ENCODE measurements around the gene RAB3A.
A peak's percentile ranks its signal among the peaks of the same experiment; 100 is the strongest.
"Not testable (repeated sequence)": the region's sequence is repeated elsewhere in the genome, so short reads cannot be mapped to it uniquely, and the experiment has no call there.

The RAB3A gene

DNA sequence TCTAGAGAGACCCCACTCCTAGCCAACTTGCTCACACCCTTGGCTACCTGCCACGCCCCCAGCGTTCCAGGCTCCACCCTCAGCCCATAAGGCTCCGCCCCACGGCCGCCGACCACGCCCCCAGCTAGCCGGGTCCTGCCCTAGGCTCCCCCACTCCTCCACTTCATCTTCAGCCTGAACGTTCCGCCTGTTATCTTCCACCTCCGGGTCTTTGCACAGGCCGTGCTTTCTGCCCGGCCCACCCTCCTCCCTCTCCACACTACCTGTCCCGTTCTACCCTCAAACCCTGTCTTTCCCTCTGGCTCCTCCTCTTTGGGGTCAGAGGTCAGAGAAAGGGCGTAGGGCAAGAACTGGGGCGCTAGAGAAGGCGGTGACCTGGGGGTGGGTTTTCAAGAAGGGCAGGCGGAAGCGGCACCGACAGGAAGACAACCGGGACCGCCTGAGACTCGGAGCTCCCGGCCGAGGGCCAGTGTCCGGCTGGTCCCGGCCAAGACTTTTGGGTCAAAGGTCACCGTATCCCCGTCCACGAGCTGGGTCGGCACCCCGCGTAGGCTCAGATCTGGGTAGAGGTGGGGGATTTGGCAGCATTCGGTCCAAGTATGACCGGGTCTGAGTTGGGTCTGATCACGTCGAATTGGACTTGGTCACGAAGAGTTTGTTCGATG is 20.1 kb upstream of the RAB3A start:
- DNase-seq = no peak

- no peak for DNase-seq
Observed at GRCh38 chr19:18221815-18222725, 18.2 kb upstream of the RAB3A start.

DNA sequence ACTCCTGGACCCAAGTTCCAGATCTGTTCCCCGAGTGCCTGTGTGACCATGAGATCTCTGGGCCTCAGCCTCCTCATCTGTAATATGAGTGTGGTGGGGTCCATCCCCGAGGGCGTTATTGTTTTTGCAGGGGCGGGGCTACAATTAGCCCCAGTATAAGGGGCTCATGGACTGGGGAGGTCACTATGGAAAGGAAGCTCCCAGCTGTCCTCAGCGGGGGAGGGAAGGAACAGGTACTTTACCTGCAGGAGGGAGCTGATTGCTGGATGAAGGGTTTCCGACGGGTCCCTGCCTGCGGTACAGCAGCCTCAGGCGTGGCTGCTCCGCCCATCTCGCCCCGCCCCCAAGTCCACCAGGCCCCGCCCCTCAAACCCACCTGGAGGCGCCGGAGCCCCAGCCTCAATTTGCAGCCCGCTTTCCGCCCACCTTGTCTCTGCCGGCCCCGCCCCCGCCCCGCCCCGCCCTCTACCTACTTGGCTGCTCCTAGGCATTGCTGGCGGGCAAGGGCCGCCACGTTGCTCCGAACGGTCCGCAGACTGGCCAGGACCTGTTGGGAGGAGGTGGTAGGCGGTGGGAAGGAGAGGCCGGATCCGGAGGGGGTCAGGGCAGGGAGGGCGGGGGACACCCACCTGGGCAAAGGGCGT is 16.9 kb upstream of the RAB3A start:
- DNase-seq = peak; percentile 8

GRCh38 chr19:18219911-18220631 is 16.2 kb upstream of the RAB3A start:
- no peak for DNase-seq

DNA sequence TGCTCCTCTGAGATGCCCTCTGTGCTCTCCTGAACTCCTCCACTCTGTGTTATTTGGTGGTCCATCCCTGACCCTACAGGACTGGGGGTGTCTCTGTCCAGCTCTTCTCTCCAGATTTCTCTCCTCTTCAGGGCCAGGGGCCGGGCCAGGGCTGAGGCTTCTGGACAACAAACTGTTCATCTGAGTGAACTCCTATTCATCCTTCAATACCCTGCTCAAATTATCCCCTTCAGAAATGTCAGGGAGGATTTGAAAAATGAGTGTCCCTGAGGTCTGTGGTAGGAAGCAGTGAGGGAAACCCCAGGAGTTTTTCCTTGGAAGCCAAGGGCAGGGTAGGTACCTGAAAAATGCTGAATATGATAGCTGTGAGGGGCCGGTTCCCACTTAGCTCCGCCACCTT is 14.8 kb upstream of the RAB3A start:
- DNase-seq = no peak

- DNase-seq = no peak
Observed at GRCh38 chr19:18218159-18218558, 14.3 kb upstream of the RAB3A start.

- DNase-seq = no peak
Observed at GRCh38 chr19:18216789-18217188, 12.9 kb upstream of the RAB3A start.

GRCh38 chr19:18214779-18215433 is 11.1 kb upstream of the RAB3A start:
- DNase-seq = no peak

GRCh38 chr19:18211683-18212082 is 7.8 kb upstream of the RAB3A start:
- no peak for DNase-seq

GRCh38 chr19:18209912-18210311 is 6.1 kb upstream of the RAB3A start:
- DNase-seq = not testable (repeated sequence)

DNA sequence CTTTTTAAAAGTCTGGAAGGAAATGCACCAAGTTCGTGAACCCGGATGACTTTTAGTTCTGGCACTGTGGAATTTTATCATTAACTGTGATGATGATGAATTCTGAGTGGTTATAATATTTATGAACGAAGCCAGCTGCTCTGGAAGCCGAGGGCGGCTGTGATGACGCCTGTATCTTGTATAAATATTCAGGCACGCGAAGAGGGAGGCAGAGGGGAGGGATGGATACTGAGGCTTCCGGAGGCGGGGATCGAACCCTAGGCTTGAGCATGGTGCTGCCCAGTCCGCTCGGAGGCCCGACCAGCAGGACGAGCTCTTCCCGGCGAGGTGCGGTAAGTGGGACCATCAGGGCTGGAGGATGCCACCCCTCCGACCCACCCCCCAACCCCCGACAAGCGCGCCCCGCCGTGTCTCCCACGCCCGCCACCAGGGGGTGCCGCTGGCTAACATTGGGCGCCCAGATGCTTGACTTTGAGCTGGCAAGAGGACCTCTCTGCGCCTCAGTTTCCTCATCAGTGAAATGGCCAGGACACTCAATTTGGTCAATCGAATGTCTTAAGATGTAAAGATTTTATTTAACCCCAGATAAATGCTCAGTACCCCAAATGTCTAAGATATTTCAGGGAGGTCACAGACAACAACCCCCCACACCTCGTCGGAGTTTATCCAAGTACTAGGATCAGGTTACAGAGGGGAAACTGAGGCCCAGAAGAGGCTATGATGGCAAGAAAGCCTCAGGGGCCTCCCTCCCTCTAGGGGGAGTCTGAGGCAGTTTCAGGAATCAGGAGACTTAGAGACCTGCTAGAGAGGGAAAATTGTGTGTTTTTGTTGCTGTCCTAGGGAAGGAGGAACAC is 4.5 kb upstream of the RAB3A start:
- peak; percentile 34 for DNase-seq

- no peak for DNase-seq
Observed at GRCh38 chr19:18206018-18206417, 2.2 kb upstream of the RAB3A start.

DNA sequence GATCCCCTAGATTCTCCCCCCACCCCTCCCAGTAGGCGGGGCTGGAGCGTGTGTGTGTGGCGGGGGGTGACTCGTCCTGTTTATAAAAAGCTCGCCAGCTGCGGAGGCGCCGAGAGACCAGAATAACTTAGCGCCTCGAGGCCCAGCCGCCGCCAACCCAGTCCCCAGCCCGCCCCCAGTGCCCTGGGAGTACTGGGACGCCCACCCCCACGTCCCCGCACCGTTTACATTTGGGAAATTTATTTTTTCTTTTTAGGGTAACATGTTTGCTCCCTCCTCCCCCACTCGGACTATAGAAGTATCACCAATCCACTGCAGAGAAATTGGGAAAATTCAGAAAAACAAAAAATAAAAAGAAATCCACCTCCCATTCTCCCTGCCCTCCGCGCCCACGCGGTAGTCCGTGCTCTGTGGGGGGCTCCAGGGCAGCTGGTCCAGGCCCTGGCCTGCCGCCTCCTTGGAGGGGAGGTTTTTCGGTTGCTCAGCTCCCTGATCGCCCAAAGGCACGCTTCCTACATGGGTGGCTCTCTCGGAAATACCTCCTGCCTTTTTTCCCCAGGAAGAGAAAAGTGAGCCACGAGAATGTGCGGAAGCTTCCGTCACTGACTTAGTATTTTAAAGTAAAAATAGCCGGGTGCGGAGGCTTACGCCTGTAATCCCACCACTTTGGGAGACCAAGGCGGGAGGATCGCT is 1.5 kb upstream of the RAB3A start:
- peak; percentile 46 for DNase-seq

- DNase-seq = peak; percentile 35
Observed at GRCh38 chr19:18204394-18205199, 755 bp upstream of the RAB3A start.

DNA sequence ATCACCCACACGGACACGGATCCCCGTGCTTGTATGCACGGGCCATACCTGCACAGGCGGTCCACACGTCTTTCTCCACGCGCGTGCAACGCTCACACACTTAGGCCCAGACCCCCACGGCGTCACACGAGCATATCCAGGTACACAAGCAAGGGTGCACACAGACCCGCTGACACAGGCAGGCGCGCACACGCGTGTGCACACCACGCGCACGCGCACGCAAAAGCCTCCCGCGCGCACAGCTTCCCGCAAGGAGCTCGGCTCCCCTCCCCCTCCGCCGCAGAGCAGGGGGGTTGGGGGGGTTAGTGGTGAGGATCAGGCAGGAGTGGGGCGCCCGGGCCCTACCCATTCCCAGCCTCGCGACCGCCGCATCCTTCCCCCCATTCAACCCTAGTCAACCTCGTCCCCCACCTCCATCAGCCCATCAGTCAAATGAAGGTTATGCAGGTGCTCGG is 407 bp downstream of the RAB3A start:
- DNase-seq = peak; percentile 57

GRCh38 chr19:18202778-18203407 is 949 bp downstream of the RAB3A start:
- peak; percentile 9 for DNase-seq

- DNase-seq = no peak
Observed at GRCh38 chr19:18202397-18202777, 1.5 kb downstream of the RAB3A start.

- no peak for DNase-seq
Observed at GRCh38 chr19:18198374-18198773, 5.5 kb downstream of the RAB3A start.

DNA sequence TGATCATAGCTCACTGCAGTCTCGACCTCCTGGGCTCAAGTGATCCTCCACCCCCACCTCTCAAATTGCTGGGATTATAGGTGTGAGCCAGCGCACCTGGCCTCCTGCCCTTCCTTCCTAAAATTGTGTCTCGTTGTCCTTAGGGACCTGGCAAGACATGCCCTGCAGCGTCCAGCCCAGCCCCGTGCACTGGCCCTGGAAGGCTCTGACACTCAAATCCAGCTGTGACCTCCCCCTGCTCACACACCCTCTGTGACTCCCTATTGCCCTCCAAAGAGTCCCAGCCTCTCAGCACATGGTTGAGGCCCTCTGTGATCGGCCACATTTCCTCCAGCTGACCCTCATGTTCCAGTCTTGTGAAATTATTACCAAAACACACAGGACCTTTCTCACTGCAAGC is 5.9 kb downstream of the RAB3A start:
- DNase-seq = no peak

All from stimulated activated naive CD4-positive, alpha-beta T cell treated with Interleukin-2 at 50 U/mL for 16 hours (primary cell).